Spinal cord (tissue), 10 donors: Measurements from ENCODE around the gene CYP4V2. TPM values are rescaled to one million over a fixed set of nuclear protein-coding genes. Genes with fewer than 3 reads are reported as not detected.

Source experiments
- DNase-seq, 6 donors: peaks; one replicate each; pipeline versions ENCODE4 v3.0.0 to v3.0.0-alpha.2; 2013 to 2015; ENCODE audit warnings: low spot score in 6 of 6, low read depth in 4 of 6
- H3K27ac ChIP-seq: one replicate; pipeline ENCODE4 v1.5.1; 2013; ENCODE audit warnings: low read depth, low read length, control low read depth
- H3K27me3 ChIP-seq: one replicate; pipeline ENCODE4 v1.6.1; 2013; ENCODE audit warnings: low read length; ENCODE audit not compliant: control insufficient read depth, insufficient read depth
- H3K36me3 ChIP-seq: one replicate; pipeline ENCODE4 v1.6.1; 2013; ENCODE audit warnings: low read length; ENCODE audit not compliant: control insufficient read depth, insufficient read depth
- H3K4me1 ChIP-seq: one replicate; pipeline ENCODE4 v1.6.1; 2013; ENCODE audit warnings: low read length; ENCODE audit not compliant: control insufficient read depth, insufficient read depth
- H3K4me3 ChIP-seq: one replicate; pipeline ENCODE4 v1.5.1; 2013; ENCODE audit warnings: low read depth, low read length, control low read depth
- H3K9me3 ChIP-seq: one replicate; pipeline ENCODE4 v1.6.1; 2013; ENCODE audit warnings: low read length; ENCODE audit not compliant: control insufficient read depth, insufficient read depth
- WGBS: methylation state at CpG from one replicate; pipeline ENCODE4 v1.1.5; 2013; ENCODE audit warnings: missing lambda C conversion rate; ENCODE audit not compliant: insufficient coverage; 5-methylcytosine and 5-hydroxymethylcytosine counted together
- polyA plus RNA-seq, 2 donors: library from polyadenylated mRNA; unstranded; fragments of 120-200 nt; gene quantifications; one replicate each; pipeline ENCODE4 v1.2.1, GENCODE V29; 2013; ENCODE audit not compliant: insufficient read length in 2 of 2
- total RNA-seq, 2 donors: library from RNA; depleted of rRNA in 1 of 2; stranded (reverse); fragments of 120-200 nt in 1 of 2; fragments of >200 nt in 1 of 2; gene quantifications; one replicate each; pipeline versions ENCODE4 v1.2.3 to v1.2.4, GENCODE V29; 2013 to 2014
- donor health status: healthy.

CYP4V2 gene
- total and polyA plus RNA-seq, 4 donors, result 11.3 to 25.9 (median 17.8) TPM

DNA sequence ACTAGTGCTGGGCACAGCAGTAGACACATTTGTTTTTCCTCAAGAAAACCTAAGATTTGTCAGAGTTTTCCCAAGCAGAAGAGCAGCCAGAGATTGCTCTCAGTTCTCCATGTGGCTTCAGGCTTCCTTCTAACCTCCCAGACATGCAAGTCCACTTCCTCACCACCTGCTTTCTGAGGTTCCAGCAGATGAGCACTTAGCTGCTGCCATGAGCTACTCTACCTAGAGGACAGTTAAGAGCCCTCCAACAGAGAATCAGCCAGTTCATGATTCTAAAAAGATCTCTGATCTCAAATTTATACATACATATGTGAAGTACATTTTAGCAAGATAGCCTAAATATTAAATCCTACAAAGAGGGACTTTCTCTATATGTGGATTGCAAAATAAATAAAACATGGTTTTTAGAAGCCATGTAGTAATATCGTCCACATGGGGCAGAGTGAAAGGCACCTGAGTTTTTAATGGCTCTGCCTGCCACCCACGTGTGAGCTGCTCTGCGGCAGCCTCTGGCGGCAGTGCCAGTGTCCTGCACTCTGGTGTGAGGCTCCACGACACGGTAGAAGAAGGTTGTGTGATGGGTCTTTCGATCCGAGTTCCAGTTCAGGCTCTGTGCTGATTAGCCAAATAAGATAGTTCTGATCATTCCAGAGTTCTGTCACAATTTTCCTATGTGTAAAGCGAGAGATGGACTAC lies 10.3 kb downstream of the CYP4V2 start:
- 54% methylated on average over 7 of the region's 9 CpGs for WGBS
- H3K4me3 ChIP-seq, result no peak overlapping the region
- H3K36me3 ChIP-seq, result peaks cover 9% of the 10 kb centered on the region
- DNase-seq, result no peak
- peaks cover 7% of the 10 kb centered on the region for H3K4me1 ChIP-seq
- no peak overlapping the region for H3K27ac ChIP-seq
- H3K27me3 ChIP-seq, result no peaks in the 10 kb centered on the region
- no peaks in the 10 kb centered on the region for H3K9me3 ChIP-seq

DNA sequence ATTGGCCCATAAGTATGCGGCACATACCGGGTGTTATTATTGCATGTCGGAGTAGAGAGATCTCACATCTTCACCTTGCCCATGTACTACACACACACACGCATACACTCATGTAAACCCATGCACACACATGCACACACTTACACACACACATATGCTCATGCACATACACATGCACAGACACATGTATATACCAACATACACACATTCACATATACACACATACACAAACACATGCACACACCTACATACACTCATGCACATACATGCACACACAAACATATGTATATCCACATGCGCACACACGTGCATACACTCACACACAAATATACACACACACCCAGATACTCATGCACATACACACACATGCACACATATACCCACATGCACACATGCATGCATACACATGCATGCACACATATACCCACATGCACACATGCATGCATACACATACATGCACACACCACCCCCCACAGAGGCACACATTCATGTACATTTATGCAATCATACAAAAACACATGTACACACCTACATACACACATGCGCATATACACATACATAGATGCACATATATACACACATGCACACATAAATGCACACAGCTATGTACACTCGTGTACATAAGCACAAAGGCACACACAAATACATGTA lies 11.2 kb downstream of the CYP4V2 start:
- DNase-seq, result no peak
- 94% methylated on average over 6 of the region's 8 CpGs for WGBS
- Histone ChIP-seq H3K36me3 (peaks cover 6% of the 10 kb centered on the region), H3K4me1 (peaks cover 7% of the 10 kb centered on the region), H3K27ac (no peak overlapping the region), H3K4me3 (no peak overlapping the region), H3K27me3 (no peaks in the 10 kb centered on the region), H3K9me3 (no peaks in the 10 kb centered on the region)

DNA sequence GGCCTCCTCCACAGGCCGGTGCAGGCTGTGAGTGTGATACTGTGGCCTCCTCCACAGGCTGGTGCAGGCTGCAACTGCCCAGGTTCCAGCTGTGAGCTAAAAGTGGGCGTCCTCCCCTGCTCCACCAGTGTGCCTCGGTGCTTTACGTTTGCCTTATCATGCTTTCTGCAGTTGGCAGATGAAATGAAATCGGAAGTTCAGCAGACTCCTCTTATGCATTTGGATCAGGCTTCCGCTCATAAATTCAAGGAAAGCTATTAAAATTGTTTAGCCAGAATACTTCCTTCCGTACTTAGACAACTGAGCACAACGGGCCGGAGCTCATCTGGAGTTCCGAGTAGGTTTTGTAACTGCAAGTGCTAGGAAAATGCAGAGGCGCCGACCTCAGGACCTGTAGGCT lies 12.0 kb downstream of the CYP4V2 start:
- H3K27ac ChIP-seq, result no peak overlapping the region
- no peak overlapping the region for H3K4me3 ChIP-seq
- no peaks in the 10 kb centered on the region for H3K27me3 ChIP-seq
- 92% methylated on average over 8 of the region's 12 CpGs for WGBS
- no peaks in the 10 kb centered on the region for H3K9me3 ChIP-seq
- H3K4me1 ChIP-seq, result peaks cover 7% of the 10 kb centered on the region
- DNase-seq, result no peak
- H3K36me3 ChIP-seq, result peaks cover 6% of the 10 kb centered on the region

DNA sequence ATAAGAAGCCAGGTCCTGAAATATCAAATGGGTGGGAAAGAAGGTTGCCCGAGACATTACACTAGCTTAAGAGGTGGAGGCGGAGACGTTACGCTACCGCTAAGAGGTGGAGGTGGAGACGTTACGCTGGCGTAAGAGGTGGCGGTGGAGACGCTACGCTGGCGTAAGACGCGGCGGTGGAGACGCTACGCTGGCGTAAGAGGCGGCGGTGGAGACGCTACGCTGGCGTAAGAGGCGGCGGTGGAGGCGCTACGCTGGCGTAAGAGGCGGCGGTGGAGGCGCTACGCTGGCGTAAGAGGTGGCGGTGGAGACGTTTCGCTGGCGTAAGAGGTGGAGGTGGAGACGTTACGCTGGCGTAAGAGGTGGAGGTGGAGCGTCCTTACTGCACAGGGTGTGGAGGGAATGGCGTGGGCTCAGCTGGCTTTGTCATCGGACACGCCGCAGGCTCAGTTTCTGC lies 12.8 kb downstream of the CYP4V2 start:
- DNase-seq, result no peak
- no peak overlapping the region for H3K27ac ChIP-seq
- H3K4me3 ChIP-seq, result no peak overlapping the region

DNA sequence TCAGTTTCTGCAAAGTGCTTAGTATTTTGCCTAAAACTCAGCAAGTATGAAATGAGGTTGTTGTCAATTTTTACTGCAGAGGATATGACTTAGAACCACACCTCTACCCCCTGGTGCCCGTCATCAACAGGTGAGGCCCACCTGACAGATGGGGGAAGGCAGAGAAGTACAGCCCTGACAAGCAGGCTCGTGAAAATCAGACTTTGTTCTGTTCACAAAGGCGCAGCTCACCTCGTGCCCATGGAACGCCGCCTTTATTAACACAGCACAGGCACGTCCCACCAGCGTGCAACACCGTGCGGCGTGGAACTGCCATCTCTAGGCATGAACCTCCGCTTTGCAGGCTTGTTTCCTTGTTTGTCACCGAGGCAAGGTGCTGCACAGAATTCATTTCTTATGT lies 13.3 kb downstream of the CYP4V2 start:
- peaks cover 6% of the 10 kb centered on the region for H3K9me3 ChIP-seq
- H3K36me3 ChIP-seq, result peaks cover 12% of the 10 kb centered on the region
- H3K4me3 ChIP-seq, result no peak overlapping the region
- H3K27me3 ChIP-seq, result no peaks in the 10 kb centered on the region
- no peak overlapping the region for H3K27ac ChIP-seq
- DNase-seq, result no peak
- 89% methylated on average over 13 of the region's 13 CpGs for WGBS
- peaks cover 7% of the 10 kb centered on the region for H3K4me1 ChIP-seq

More for the DNA sequence above, 12.8 kb downstream of the CYP4V2 start:
- Histone ChIP-seq H3K27me3 (no peaks in the 10 kb centered on the region), H3K4me1 (peaks cover 7% of the 10 kb centered on the region), H3K36me3 (peaks cover 12% of the 10 kb centered on the region), H3K9me3 (peaks cover 5% of the 10 kb centered on the region)
- WGBS, result 35% methylated on average over 43 of the region's 45 CpGs

DNA sequence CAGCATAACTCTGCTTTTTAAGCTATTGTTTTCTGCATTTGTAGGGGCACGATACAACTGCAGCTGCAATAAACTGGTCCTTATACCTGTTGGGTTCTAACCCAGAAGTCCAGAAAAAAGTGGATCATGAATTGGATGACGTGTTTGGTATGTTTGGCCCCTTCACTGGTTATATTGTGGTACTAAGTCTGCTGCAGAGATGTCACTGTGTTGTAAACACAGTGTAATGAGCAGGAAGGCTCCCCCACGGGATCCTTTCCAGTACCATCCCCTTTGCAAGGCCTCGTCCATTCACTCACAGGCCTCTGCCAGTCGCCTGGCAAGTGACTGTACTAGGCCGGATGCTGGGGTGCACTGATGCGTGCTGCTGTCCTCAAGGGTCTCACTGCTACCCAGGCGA lies 13.8 kb downstream of the CYP4V2 start:
- peaks cover 12% of the 10 kb centered on the region for H3K36me3 ChIP-seq
- no peak overlapping the region for H3K4me3 ChIP-seq
- peaks cover 7% of the 10 kb centered on the region for H3K4me1 ChIP-seq
- H3K27me3 ChIP-seq, result no peaks in the 10 kb centered on the region
- WGBS, result 71% methylated on average over 8 of the region's 8 CpGs
- no peak overlapping the region for H3K27ac ChIP-seq
- H3K9me3 ChIP-seq, result peaks cover 6% of the 10 kb centered on the region
- DNase-seq, result no peak

DNA sequence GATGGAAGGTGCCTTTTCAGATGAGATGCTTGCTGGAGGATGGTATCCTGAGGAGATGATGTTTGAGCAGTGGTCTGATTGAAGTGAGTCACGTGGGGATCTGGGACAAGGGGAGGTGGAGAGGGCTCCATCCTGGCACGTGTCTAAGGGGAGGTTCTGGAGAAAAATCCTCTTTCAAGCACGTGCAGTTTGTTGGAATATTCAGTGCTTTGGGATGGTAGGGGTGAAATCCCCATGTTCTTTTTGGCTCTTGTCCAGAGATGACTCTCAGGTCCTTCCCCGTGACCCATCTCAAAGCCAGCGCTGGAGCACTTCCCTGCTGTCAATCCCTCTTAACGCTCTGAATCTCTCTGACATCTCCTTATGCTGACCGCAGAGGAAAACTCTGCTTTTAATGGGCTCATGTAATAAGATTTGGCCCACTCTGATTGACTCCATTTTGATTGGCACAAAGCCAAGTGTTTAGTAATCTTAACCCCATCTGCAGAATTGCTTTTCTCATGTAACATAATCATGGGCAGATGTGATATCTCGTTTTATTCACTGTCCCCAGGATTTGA lies 25.2 kb downstream of the CYP4V2 start:
- Histone ChIP-seq H3K36me3 (no peaks in the 10 kb centered on the region), H3K4me3 (no peak overlapping the region), H3K27me3 (no peaks in the 10 kb centered on the region), H3K9me3 (no peaks in the 10 kb centered on the region), H3K27ac (no peak overlapping the region), H3K4me1 (no peaks in the 10 kb centered on the region)
- peak in 2 of 6 donors; percentile 23 to 47 for DNase-seq
- WGBS, result 79% methylated on average over 4 of the region's 8 CpGs

DNA sequence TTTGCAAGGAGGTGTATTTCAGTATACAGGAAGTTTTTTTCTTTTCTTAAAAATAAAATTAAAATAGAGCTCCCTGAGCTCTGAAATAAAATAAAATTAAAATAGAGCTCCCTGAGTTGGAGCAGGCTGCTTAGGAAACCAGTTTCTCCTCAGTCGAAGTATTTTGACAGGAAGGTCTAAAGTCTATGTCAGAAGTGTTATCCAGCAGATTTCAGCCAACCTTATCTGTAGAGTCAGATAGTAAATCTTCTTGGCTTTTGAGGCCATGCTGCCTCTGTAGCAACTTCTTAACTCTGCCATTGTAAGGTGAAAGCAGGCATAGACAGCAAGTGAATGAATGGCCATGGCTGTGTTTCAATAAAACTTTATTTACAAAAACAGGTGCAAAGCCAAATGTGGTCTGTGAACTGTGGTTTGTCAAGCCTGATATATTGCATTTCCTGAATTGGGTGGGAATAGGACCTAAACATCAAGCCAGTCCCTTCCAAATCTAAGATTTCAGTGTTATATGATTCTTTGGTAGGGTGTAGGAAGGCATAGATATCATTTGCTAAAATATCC lies 26.4 kb downstream of the CYP4V2 start:
- no peaks in the 10 kb centered on the region for H3K4me1 ChIP-seq
- 100% methylated on average over 1 of the region's 1 CpG for WGBS

DNA sequence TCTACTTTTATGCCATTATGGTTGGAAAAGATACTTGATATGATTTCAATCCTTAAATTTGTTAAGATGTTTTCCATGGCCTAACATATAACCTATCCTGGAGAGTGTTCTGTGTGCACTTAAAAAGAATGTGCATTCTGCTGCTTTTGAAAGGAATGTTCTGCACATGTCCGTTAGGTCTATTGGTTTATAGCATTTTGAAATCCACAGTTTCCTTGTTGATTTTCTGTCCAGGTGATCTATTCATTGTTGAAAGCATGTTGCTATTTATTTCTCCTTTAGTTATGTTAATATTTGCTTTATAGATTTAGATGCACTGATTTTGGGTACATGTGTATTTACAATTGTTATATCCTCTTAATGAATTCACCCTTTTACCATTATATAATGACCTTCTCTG lies 30.3 kb downstream of the CYP4V2 start:
- Histone ChIP-seq H3K4me1 (no peaks in the 10 kb centered on the region), H3K4me3 (no peak overlapping the region), H3K27ac (no peak overlapping the region), H3K27me3 (no peaks in the 10 kb centered on the region), H3K36me3 (no peaks in the 10 kb centered on the region), H3K9me3 (peaks cover 10% of the 10 kb centered on the region)
- WGBS, result no CpG with 5 or more reads among the region's 1 CpG
- no peak for DNase-seq

More for the DNA sequence above, 26.4 kb downstream of the CYP4V2 start:
- Histone ChIP-seq H3K36me3 (no peaks in the 10 kb centered on the region), H3K27ac (no peak overlapping the region), H3K27me3 (no peaks in the 10 kb centered on the region), H3K9me3 (no peaks in the 10 kb centered on the region), H3K4me3 (no peak overlapping the region)
- DNase-seq, result no peak
